GM18870 (cell line): ENCODE measurements around the gene AVPR1B.

Experiments
- ATAC-seq: cut with Tn5 transposase; IDR thresholded peaks from one replicate; pipeline ENCODE4 v1.9.1; 2021; ENCODE audit warnings: moderate library complexity; ENCODE audit not compliant: unreplicated experiment

AVPR1B gene

DNA sequence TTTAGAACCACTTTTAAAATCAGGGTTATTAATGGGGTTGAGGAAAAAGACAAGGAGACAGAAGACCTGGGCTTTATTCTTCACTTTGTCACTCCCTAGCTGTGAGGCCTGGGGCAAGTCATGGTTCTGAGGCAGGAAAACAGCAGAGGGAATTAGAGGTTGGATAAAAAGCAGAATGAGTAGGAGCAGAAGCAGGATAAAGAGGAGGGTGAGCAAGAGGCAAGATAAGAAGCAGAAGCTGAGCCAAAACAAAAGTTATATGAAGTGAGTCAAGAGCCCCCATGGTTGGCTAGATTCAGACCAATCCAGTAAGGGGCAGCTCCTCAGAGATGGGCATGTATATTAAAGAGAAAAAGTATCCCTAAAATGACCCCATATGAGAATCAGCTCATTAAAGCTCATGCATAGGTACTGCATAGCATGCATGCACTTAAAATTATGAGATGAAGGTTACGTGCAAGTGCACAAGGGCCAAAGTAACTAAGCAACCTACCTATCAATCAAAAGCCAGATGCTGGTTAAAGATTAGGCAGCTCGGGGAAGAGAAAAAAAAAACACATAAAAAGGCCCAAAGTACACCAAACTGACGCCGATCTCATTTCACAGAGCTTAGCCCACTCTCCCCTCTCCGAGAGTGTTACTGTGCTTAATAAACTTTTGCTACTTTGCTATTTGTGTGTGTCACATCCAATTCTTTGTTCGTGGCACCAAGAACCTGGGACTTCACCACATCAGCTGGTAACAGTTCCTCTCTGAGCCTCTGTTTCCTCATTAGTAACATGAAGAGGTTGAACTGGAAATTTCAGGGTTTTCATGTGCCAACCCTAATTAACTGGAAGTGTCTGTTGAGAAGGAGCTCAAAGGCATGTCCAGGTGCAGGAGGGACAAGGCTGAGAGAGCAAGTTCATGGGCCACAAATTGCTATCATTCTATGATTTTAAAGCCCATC, 2.2 kb downstream of the AVPR1B start:
- no peak for ATAC-seq

GRCh38 chr1:206112600-206113301, 4.4 kb downstream of the AVPR1B start:
- ATAC-seq, result no peak

DNA sequence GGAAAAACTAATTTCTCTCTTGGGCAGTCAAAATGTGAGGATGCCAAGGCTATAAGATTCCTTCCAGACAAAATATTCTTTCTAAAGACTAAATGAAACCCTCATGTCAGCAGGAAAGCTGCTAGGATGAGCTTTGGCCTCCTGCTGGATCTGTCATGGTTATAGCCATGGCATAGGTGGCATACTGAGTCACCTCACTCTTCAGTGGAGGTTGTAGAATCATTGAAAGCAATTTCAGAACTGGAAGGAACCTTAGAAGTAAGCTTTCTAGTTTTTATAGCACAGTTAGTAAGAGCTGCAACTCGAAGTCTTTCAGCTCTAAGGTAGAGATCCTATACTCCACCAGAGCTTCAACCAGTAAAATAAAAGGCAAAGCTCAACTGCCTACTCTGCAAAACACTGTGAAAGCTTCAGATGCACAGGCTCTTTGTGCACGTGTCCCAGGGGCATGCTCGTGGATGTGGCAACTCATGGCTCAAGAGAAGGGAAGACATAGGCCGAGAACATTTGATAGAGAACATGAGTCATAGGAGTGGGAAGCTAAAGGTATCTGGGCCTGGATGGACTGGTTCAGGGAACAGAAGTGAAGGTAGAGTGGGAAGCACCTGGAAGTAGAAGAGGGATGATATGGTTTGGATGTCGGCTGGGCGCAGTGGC, 5.8 kb downstream of the AVPR1B start:
- no peak for ATAC-seq

- ATAC-seq, result no peak
Measured at GRCh38 chr1:206110820-206111219, 6.4 kb downstream of the AVPR1B start.

- no peak for ATAC-seq
Measured at GRCh38 chr1:206110161-206110560, 7.0 kb downstream of the AVPR1B start.

GRCh38 chr1:206109718-206110117, 7.5 kb downstream of the AVPR1B start:
- no peak for ATAC-seq

DNA sequence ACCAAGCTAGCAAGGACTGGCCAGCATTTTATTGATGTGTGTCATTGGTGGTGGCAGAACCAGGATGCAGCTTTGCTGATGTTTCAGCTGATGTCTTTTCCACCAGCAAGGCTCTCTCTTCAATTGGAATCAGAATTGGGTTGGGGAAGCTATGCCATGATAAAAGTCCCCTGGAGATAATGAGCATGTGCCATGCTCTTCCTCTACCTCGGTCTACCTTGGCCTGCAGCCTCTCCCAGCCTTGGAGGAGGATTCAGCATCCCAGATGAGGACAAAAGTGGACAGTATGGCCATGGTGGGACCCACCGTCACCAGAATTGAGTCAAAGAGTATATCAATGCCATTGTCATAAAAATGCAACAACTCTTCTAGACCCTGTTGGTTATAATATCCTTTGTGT, 8.6 kb downstream of the AVPR1B start:
- no peak for ATAC-seq

GRCh38 chr1:206107168-206107544, 10.0 kb downstream of the AVPR1B start:
- ATAC-seq, result no peak

- no peak for ATAC-seq
Measured at GRCh38 chr1:206106328-206107167, 10.6 kb downstream of the AVPR1B start.

DNA sequence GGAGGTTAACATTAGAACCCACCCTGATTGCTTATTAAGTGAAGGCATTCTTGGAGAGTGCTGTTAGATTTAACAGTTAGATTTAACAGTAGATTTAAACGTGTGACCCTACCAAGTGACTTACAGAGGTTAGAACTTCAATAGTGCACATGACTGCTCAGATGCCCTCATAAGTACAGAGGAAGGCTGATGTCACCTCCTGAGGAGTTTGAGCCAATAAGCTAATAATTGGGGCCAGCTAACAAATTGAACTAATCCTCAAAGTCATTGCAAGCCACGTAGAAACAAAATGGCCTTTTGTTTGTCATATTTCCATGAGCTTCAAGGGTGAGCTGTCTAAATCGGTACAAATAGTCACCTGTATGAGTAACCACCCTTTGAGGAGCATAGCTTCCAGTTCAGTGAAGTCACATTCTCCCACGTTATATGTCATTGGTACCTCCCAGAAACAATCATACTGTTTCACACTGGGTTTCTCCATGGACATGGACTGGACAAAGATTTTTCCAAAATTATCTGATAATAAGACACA, 11.7 kb downstream of the AVPR1B start:
- no peak for ATAC-seq

DNA sequence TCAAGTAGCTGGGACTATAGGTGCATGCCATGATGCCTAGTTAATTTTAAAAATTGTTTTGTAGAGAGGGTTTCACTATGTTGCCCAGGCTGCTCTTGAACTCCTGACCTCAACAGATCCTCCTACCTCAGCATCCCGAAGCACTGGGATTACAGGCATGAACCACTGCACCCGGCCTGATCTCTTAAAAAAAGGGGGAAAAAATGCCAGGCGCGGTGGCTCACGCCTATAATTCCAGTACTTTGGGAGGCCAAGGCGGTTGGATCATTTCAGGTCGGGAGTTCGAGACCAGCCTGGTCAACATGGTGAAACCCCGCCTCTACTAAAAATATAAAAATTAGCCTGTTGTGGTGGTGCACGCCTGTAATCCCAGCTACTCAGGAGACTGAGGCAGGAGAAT, 13.2 kb downstream of the AVPR1B start:
- no peak for ATAC-seq

DNA sequence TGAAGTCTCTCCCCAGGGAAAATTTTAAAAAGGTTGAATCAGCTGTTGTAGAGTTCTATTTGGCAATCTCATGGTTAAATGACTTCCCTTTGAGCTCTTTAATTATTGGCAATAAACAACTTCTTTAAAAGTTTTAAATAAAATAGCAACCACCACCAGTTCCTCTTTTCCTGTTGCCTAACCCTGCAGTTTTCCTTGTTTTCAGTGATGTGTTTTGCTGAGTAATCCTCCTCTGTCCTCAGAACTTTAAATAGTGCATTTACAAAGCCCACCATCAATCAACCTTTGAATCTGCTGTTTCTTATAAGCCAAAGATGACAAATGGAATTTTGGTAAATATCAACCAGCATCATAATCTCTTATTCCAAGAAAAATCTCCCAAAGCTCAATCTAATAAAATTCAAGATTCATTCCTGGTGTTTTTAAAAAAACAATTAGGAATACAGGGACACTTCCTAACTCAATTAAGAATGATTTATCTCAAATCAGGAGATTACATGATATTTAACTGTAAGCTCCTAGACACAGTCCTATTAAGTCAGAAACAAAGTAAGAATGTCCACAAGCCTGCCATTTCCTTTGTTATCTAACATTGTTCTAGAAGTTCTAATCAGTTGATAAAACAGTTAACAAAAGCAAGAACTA, 14.8 kb downstream of the AVPR1B start:
- ATAC-seq, result no peak

- ATAC-seq, result no peak
Measured at GRCh38 chr1:206101351-206102045, 15.7 kb downstream of the AVPR1B start.

DNA sequence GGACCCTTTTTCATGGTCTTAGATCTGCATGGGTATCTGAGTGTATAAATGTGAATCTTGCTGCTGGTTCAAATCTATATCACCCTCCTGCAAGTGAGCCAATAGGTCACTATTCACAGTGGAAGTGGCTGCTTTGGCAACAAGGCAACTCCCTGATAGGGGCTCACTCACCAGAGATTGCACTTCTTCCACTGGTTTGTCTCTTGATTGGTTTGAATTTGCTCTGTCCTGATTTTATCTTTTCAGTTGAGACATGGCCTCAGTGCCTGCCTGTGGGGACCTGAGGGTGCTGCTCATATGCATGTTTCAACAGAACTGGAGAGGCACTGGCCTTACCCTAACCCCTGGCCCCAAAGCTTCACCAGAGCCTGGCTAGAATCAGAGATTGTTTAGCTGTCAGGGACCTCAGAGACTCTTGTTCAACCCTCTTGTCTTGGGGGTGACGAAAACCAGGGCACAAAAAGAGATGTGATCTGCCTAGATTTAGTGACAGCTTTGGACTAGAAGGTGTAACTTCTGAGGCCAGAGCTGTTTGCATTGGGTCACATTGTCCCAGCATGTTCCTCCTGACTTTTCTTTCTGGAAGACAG, 16.9 kb downstream of the AVPR1B start:
- ATAC-seq, result no peak

- ATAC-seq, result no peak
Measured at GRCh38 chr1:206098242-206098919, 18.8 kb downstream of the AVPR1B start.

DNA sequence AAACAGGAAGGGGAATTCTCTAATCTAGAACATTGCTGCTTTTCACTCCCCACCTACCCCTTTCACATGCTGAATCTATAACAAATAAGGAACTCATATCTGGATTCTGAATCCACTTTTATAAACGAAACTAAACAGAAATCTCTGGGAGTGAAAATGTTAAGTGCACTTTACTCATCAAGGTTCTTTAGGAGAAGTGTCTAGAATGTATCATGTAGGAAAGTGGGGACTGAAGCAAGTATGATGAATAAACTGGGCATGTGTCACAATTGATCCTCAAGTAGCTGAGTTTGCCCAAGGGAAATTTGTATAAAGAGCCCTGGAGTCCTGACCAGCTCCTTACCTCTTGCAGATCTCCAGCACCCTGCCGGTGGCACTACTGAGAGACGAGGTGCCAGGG, 19.8 kb downstream of the AVPR1B start:
- no peak for ATAC-seq

DNA sequence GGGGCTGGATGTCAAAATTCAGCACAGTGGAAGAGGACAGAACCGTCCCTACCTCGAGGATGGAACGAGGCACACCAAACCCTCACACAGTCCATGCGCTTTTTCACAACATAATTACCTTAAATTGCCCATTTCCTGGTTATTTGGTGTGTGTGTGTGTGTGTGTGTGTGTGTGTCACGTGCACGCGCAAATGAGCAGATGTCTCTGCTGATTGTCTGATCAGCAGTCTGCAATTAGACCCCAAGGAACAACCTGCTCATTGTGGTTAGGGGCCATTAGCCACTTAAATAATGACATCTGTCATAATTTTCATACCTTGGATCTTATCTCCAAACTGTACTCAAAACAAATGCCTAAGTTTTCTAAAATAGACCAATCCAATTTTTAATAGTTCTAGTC, 23.2 kb downstream of the AVPR1B start:
- ATAC-seq, result no peak

DNA sequence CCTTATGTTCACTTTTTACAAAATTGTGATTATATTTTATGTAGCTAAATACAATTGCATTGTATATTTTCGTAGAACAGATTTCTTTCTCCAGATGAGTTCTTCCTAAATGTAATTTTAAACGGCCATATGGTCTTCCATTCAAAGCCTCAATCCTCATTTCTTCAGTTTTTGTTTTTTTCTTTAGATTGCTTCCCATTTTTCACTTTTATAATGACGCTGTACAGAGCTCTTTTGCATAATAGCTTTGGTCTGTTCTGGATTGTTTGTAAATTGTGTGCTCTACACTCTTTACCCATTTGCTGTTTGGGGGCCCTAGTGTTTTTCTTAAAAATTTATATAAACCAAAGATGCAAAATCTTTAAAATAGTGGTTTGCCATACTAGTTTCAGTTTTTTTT, 27.8 kb downstream of the AVPR1B start:
- no peak for ATAC-seq

GRCh38 chr1:206087091-206087490, 30.1 kb downstream of the AVPR1B start:
- ATAC-seq, result no peak
